Breast epithelium (tissue), 3 donors: ENCODE data around the gene VAPB.

Experiments used
- CTCF ChIP-seq, 3 donors: fragments of 450-650 bp; IDR thresholded peaks; one replicate each; pipeline ENCODE4 v1.5.1; 2016 to 2017; ENCODE audit warnings: antibody characterized with exemption in 3 of 3, mild to moderate bottlenecking in 3 of 3, moderate library complexity in 3 of 3
- POLR2A ChIP-seq: fragments of 450-650 bp; IDR thresholded peaks from one replicate; pipeline ENCODE4 v1.6.1; 2016; ENCODE audit warnings: antibody characterized with exemption, mild to moderate bottlenecking, moderate library complexity
- POLR2AphosphoS5 ChIP-seq, 3 donors: sonication (generic); formaldehyde crosslinking; IDR thresholded peaks; one replicate each; pipeline ENCODE4 v1.6.1; 2017; ENCODE audit warnings: antibody characterized with exemption in 3 of 3

- TF ChIP-seq CTCF (IDR thresholded peaks at IDR 0.05) (no peak), POLR2AphosphoS5 (IDR thresholded peaks at IDR 0.05) (no peak), POLR2A (no peak)
Observed at GRCh38 chr20:58497076-58497641, 108.1 kb downstream of the VAPB start.
